OCI-LY3 (cell line): ENCODE data around the gene PDE4DIP.
"Not testable (repeated sequence)": the region's sequence is repeated elsewhere in the genome, so short reads cannot be mapped to it uniquely, and the experiment has no call there.

Source experiments
- H2AFZ ChIP-seq: fragments of 200-600, 300-600 bp; shearing (Covaris generic); 2 replicates; pipeline ENCODE4 v1.6.0; 2014; ENCODE audit warnings: antibody characterized with exemption, low read depth, low read length
- H3K27ac ChIP-seq: fragments of 200-600, 300-600 bp; sonication (generic); 2 replicates; pipeline ENCODE4 v1.5.1; 2014; ENCODE audit warnings: mild to moderate bottlenecking, low read length, moderate library complexity, mixed read lengths
- H3K27me3 ChIP-seq: fragments of 200-600, 300-600 bp; sonication (generic); 2 replicates; pipeline ENCODE4 v1.6.1; 2014; ENCODE audit warnings: low read depth, low read length, mixed read lengths
- H3K36me3 ChIP-seq: fragments of 200-600, 300-600 bp; sonication (generic); replicated peaks from 2 replicates; pipeline ENCODE3; 2014; ENCODE audit warnings: low read depth, low read length, mixed read lengths
- H3K4me1 ChIP-seq: fragments of 300-600, 200-600 bp; sonication (generic); 2 replicates; pipeline ENCODE4 v1.6.1; 2014; ENCODE audit warnings: low read length, mixed read lengths
- H3K4me2 ChIP-seq: fragments of 200-600, 300-600 bp; sonication (generic); 2 replicates; pipeline ENCODE4 v1.6.1; 2014; ENCODE audit warnings: low read length, mixed read lengths
- H3K4me3 ChIP-seq: fragments of 300-600, 200-600 bp; sonication (generic); 2 replicates; pipeline ENCODE4 v1.5.1; 2014; ENCODE audit warnings: antibody characterized with exemption, mild to moderate bottlenecking, low read length, moderate library complexity
- H3K79me2 ChIP-seq: fragments of 300-600, 200-600 bp; shearing (Covaris generic); 2 replicates; pipeline ENCODE4 v1.6.1; 2014; ENCODE audit warnings: mild to moderate bottlenecking, low read length, mixed read lengths
- H3K9ac ChIP-seq: fragments of 300-600, 200-600 bp; shearing (Covaris generic); 2 replicates; pipeline ENCODE4 v1.6.0; 2014; ENCODE audit warnings: mild to moderate bottlenecking, low read length, moderate library complexity
- H3K9me3 ChIP-seq: fragments of 200-600, 300-600 bp; shearing (Covaris generic); 2 replicates; pipeline ENCODE4 v1.6.1; 2014; ENCODE audit warnings: low read length, mixed read lengths; ENCODE audit not compliant: insufficient read depth
- H4K20me1 ChIP-seq: fragments of 200-600, 300-600 bp; sonication (generic); 2 replicates; pipeline ENCODE4 v1.6.1; 2016; ENCODE audit warnings: low read length, mixed read lengths; ENCODE audit not compliant: insufficient read depth

Gene PDE4DIP

GRCh38 chr1:148989378-148989777 is 145.2 kb downstream of the PDE4DIP start:
- H3K27me3 ChIP-seq, H3K4me1 ChIP-seq, H3K79me2 ChIP-seq, H3K9me3 ChIP-seq, H3K36me3 ChIP-seq, H3K4me3 ChIP-seq, H3K9ac ChIP-seq, H3K27ac ChIP-seq, H2AFZ ChIP-seq, H3K4me2 ChIP-seq, H4K20me1 ChIP-seq: not testable (repeated sequence)

GRCh38 chr1:148990233-148990788 is 146.1 kb downstream of the PDE4DIP start:
- not testable (repeated sequence) for H3K4me1 ChIP-seq, H3K27ac ChIP-seq, H3K9ac ChIP-seq, H3K4me3 ChIP-seq, H3K79me2 ChIP-seq, H3K27me3 ChIP-seq, H2AFZ ChIP-seq, H3K9me3 ChIP-seq, H3K4me2 ChIP-seq, H3K36me3 ChIP-seq, H4K20me1 ChIP-seq

- not testable (repeated sequence) for H3K79me2 ChIP-seq, H3K4me1 ChIP-seq, H4K20me1 ChIP-seq, H2AFZ ChIP-seq, H3K9me3 ChIP-seq, H3K9ac ChIP-seq, H3K27me3 ChIP-seq, H3K4me3 ChIP-seq, H3K27ac ChIP-seq, H3K36me3 ChIP-seq, H3K4me2 ChIP-seq
These were observed 147.6 kb downstream of the PDE4DIP start for GRCh38 chr1:148991818-148992217.

GRCh38 chr1:148992364-148992763 is 148.1 kb downstream of the PDE4DIP start:
- H3K27ac ChIP-seq, H3K4me2 ChIP-seq: not testable (repeated sequence)

GRCh38 chr1:148996449-148997224 is 152.4 kb downstream of the PDE4DIP start:
- not testable (repeated sequence) for H3K36me3 ChIP-seq

More at GRCh38 chr1:148992364-148992763, 148.1 kb downstream of the PDE4DIP start:
- H3K9me3 ChIP-seq, H2AFZ ChIP-seq, H3K27me3 ChIP-seq, H3K9ac ChIP-seq, H4K20me1 ChIP-seq, H3K4me3 ChIP-seq, H3K36me3 ChIP-seq, H3K4me1 ChIP-seq, H3K79me2 ChIP-seq: not testable (repeated sequence)

GRCh38 chr1:148997405-148997804 is 153.2 kb downstream of the PDE4DIP start:
- not testable (repeated sequence) for H3K27ac ChIP-seq, H3K27me3 ChIP-seq, H4K20me1 ChIP-seq, H3K4me3 ChIP-seq, H3K9ac ChIP-seq, H2AFZ ChIP-seq, H3K9me3 ChIP-seq, H3K4me2 ChIP-seq, H3K36me3 ChIP-seq, H3K79me2 ChIP-seq, H3K4me1 ChIP-seq

More at GRCh38 chr1:148996449-148997224, 152.4 kb downstream of the PDE4DIP start:
- H3K4me3 ChIP-seq, H3K9me3 ChIP-seq, H3K27me3 ChIP-seq, H3K9ac ChIP-seq, H3K4me1 ChIP-seq, H3K79me2 ChIP-seq, H3K27ac ChIP-seq, H4K20me1 ChIP-seq, H2AFZ ChIP-seq, H3K4me2 ChIP-seq: not testable (repeated sequence)

- not testable (repeated sequence) for H3K4me3 ChIP-seq, H3K79me2 ChIP-seq, H3K36me3 ChIP-seq, H3K27ac ChIP-seq, H3K9me3 ChIP-seq, H3K27me3 ChIP-seq, H3K4me1 ChIP-seq, H4K20me1 ChIP-seq, H3K9ac ChIP-seq, H3K4me2 ChIP-seq, H2AFZ ChIP-seq
These were observed 158.4 kb downstream of the PDE4DIP start for GRCh38 chr1:149002664-149003063.

- not testable (repeated sequence) for H3K4me3 ChIP-seq, H3K9me3 ChIP-seq, H3K4me2 ChIP-seq, H3K79me2 ChIP-seq, H4K20me1 ChIP-seq, H3K27ac ChIP-seq, H3K9ac ChIP-seq, H3K27me3 ChIP-seq, H2AFZ ChIP-seq, H3K4me1 ChIP-seq, H3K36me3 ChIP-seq
These were observed 164.1 kb downstream of the PDE4DIP start for GRCh38 chr1:149008326-149008725.

GRCh38 chr1:149008769-149009168 is 164.5 kb downstream of the PDE4DIP start:
- not testable (repeated sequence) for H3K9me3 ChIP-seq, H3K4me1 ChIP-seq, H3K79me2 ChIP-seq

GRCh38 chr1:149009761-149010160 is 165.5 kb downstream of the PDE4DIP start:
- not testable (repeated sequence) for H3K9me3 ChIP-seq, H3K4me2 ChIP-seq, H3K4me3 ChIP-seq, H4K20me1 ChIP-seq, H3K27ac ChIP-seq, H3K36me3 ChIP-seq, H3K9ac ChIP-seq, H3K4me1 ChIP-seq, H3K27me3 ChIP-seq, H3K79me2 ChIP-seq, H2AFZ ChIP-seq

More at GRCh38 chr1:149008769-149009168, 164.5 kb downstream of the PDE4DIP start:
- H3K9ac ChIP-seq, H3K4me2 ChIP-seq, H3K36me3 ChIP-seq, H3K4me3 ChIP-seq, H3K27me3 ChIP-seq, H3K27ac ChIP-seq, H2AFZ ChIP-seq, H4K20me1 ChIP-seq: not testable (repeated sequence)
